ENCODE measurements around the gene GSTP1. TPM values are rescaled to one million over a fixed set of nuclear protein-coding genes. Genes with fewer than 3 reads are reported as not detected.

GSTP1 gene
- total RNA-seq, 2 experiments from 2014 or later = 1,139 to 1,604 TPM

DNA sequence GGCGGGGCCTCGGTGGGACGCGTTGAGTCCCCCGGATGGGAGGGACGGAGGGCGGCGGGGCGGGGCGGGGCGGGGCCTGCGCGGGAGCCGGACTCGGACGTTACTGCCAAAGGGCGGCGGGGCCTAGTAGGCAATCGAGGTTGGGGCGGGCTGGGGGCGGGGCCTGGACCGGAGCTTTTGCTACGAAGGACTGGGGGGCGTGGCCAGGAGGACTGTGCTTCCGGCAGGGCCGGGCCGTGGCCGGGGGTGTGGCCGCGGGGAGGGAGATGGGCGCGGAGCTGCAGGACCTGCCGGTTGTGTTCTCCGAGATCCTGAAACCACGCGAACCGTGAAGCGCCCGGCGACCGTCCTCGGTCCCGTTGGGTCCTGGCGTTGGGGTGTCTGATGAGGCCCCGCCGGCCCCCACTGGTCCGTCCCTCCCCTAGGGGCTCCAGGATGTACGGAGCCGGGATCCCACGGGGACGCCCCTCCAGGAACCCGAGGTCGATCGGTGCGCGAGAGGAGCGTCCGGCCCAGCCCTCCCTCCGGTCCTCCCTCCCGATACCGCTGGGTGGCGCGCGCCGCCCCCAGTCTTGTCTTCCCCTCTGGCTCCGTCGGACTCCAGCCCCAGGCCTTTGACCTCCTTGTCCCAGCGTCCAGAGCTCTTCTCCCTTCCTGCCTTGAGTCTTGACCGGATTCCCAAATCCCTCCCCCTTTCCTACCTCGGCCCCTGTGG is 46.8 kb downstream of the GSTP1 start:
- peak overlapping the region; percentile 97 for H3K4me2 ChIP-seq (ENCODE audit: low read length)
- CTCF ChIA-PET (ENCODE audit: unreplicated experiment) = interaction anchor here (0.6 to 1.9 kb wide), 6 partner anchors 9 to 210 kb away, joined by 3 to 6 read pairs (median 4); partner anchors contain the start of gene TBX10
- POLR2A ChIA-PET = interaction anchor here (1.3 to 2.1 kb wide), 3 partner anchors 15 to 48 kb away, joined by 5 to 10 read pairs (median 6); no protein-coding TSS in a partner anchor
- H3K9me2 ChIP-seq (ENCODE audit: insufficient read depth, low read length) = no peaks in the 10 kb centered on the region
- no peaks in the 10 kb centered on the region for H3K9me3 ChIP-seq (ENCODE audit: low read length)
- H2AFZ ChIP-seq (ENCODE audit: low read length) = no peak overlapping the region
- DNase-seq (ENCODE audit: low spot score) = peak; percentile 99
- H3K4me3 ChIP-seq (ENCODE audit: low read depth, low read length, poor library complexity, severe bottlenecking) = peak overlapping the region; percentile 77
- no TSS peak for BruUV-seq (replicated peaks)
- H3K4me1 ChIP-seq (ENCODE audit: insufficient read depth, low read length, poor library complexity, severe bottlenecking) = peaks cover 23% of the 10 kb centered on the region
- H3K36me3 ChIP-seq (ENCODE audit: insufficient read depth, low read length) = no peaks in the 10 kb centered on the region
- H3K79me2 ChIP-seq (ENCODE audit: insufficient read depth, low read depth, low read length) = no peaks in the 10 kb centered on the region
- TF ChIP-seq EZH2phosphoT487 (IDR thresholded peaks at IDR 0.05; ENCODE audit: borderline replicate concordance, low read depth, low read length) = no peak
- TF ChIP-seq, protein P1, sequence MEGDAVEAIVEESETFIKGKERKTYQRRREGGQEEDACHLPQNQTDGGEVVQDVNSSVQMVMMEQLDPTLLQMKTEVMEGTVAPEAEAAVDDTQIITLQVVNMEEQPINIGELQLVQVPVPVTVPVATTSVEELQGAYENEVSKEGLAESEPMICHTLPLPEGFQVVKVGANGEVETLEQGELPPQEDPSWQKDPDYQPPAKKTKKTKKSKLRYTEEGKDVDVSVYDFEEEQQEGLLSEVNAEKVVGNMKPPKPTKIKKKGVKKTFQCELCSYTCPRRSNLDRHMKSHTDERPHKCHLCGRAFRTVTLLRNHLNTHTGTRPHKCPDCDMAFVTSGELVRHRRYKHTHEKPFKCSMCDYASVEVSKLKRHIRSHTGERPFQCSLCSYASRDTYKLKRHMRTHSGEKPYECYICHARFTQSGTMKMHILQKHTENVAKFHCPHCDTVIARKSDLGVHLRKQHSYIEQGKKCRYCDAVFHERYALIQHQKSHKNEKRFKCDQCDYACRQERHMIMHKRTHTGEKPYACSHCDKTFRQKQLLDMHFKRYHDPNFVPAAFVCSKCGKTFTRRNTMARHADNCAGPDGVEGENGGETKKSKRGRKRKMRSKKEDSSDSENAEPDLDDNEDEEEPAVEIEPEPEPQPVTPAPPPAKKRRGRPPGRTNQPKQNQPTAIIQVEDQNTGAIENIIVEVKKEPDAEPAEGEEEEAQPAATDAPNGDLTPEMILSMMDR (conservative IDR thresholded peaks at IDR 0.05; ENCODE audit: low read length) = peak; percentile 75
- peak overlapping the region; percentile 52 for H3K27ac ChIP-seq (ENCODE audit: low read depth, low read length, poor library complexity, severe bottlenecking)
- no peaks in the 10 kb centered on the region for H4K20me1 ChIP-seq (ENCODE audit: insufficient read depth, low read length)
- intact Hi-C loops (cut with micrococcal nuclease; ENCODE audit: unreplicated experiment) = loop anchor here (1.0 kb wide), 2 partner anchors 15 to 47 kb away; partner anchors contain the start of gene GSTP1

DNA sequence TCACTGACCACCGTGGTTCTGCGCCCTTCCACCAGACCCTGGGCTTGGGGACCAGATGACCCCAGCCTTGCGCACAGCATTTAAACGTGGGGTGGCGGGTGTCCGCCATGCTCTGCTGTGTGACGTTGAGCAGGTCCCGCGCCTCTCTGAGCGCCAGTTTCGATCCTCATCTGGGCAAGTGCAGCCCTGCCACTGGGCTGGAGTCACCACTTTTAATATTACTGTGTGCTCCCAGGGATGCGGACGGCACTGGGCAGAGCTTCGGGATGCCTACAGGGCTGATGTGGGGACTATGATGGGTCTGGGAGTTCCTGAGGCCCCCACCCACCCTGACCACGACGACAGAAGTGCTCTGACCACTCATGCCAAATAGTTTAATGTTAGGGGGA is 47.3 kb downstream of the GSTP1 start:
- H3K4me1 ChIP-seq (ENCODE audit: insufficient read depth, low read length, poor library complexity, severe bottlenecking) = peaks cover 23% of the 10 kb centered on the region
- peak overlapping the region; percentile 52 for H3K27ac ChIP-seq (ENCODE audit: low read depth, low read length, poor library complexity, severe bottlenecking)
- H2AFZ ChIP-seq (ENCODE audit: low read length) = no peak overlapping the region
- H3K9me3 ChIP-seq (ENCODE audit: low read length) = no peaks in the 10 kb centered on the region
- ChIA-PET CTCF (ENCODE audit: unreplicated experiment) (interaction anchor here (0.6 to 1.6 kb wide), 4 partner anchors 9 to 211 kb away, joined by 3 to 6 read pairs (median 4); partner anchors contain the start of gene TBX10), POLR2A (interaction anchor here (2.1 kb wide), 1 partner anchor 14 kb away, joined by 10 read pairs; no protein-coding TSS in a partner anchor)
- peak overlapping the region; percentile 97 for H3K4me2 ChIP-seq (ENCODE audit: low read length)
- no peaks in the 10 kb centered on the region for H4K20me1 ChIP-seq (ENCODE audit: insufficient read depth, low read length)
- H3K9me2 ChIP-seq (ENCODE audit: insufficient read depth, low read length) = no peaks in the 10 kb centered on the region
- intact Hi-C loops (cut with micrococcal nuclease; ENCODE audit: unreplicated experiment) = loop anchor here (1.0 kb wide), 2 partner anchors 14 to 48 kb away; partner anchors contain the start of gene GSTP1
- BruUV-seq (replicated peaks) = no TSS peak
- no peak for DNase-seq (ENCODE audit: low spot score)
- H3K79me2 ChIP-seq (ENCODE audit: insufficient read depth, low read depth, low read length) = no peaks in the 10 kb centered on the region
- peak overlapping the region; percentile 72 for H3K4me3 ChIP-seq (ENCODE audit: low read depth, low read length, poor library complexity, severe bottlenecking)
- H3K36me3 ChIP-seq (ENCODE audit: insufficient read depth, low read length) = no peaks in the 10 kb centered on the region
- TF ChIP-seq, protein P1 (conservative IDR thresholded peaks at IDR 0.05; ENCODE audit: low read length) = peak; percentile 51; the same call in 1 of the 2 replicates
- no peak for TF ChIP-seq EZH2phosphoT487 (IDR thresholded peaks at IDR 0.05; ENCODE audit: borderline replicate concordance, low read depth, low read length)

DNA sequence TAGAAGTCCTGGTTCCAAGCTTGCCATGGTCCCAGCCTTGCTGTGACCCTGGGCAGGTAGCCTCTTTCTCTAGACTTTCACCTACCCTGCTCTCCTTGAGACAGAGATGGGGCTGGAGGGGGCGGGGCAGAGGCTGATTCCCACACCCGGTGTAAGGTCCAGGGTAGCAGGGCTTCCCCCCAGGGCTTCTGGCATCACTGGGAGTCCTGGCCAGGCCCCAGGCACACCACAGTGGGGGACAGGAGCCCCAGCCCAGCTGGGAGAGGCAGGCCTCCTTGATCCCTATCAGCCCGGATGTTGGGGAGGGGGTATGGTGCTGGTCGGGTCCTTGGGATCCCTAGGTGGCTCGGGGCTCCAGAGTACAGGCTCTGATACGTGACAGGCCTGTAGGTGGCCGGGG is 47.8 kb downstream of the GSTP1 start:
- Histone ChIP-seq H3K27ac (ENCODE audit: low read depth, low read length, poor library complexity, severe bottlenecking) (no peak overlapping the region), H3K4me2 (ENCODE audit: low read length) (peak overlapping the region; percentile 97; the same call in 1 of the 2 replicates), H3K36me3 (ENCODE audit: insufficient read depth, low read length) (no peaks in the 10 kb centered on the region), H3K9me3 (ENCODE audit: low read length) (no peaks in the 10 kb centered on the region), H3K4me3 (ENCODE audit: low read depth, low read length, poor library complexity, severe bottlenecking) (no peak overlapping the region), H3K9me2 (ENCODE audit: insufficient read depth, low read length) (no peaks in the 10 kb centered on the region), H3K79me2 (ENCODE audit: insufficient read depth, low read depth, low read length) (no peaks in the 10 kb centered on the region), H3K4me1 (ENCODE audit: insufficient read depth, low read length, poor library complexity, severe bottlenecking) (peaks cover 23% of the 10 kb centered on the region), H2AFZ (ENCODE audit: low read length) (no peak overlapping the region), H4K20me1 (ENCODE audit: insufficient read depth, low read length) (no peaks in the 10 kb centered on the region)
- DNase-seq (ENCODE audit: low spot score) = no peak
- BruUV-seq (replicated peaks) = no TSS peak
- intact Hi-C loops (cut with micrococcal nuclease; ENCODE audit: unreplicated experiment) = no loop called here
- POLR2A ChIA-PET = no interaction called here
- TF ChIP-seq, protein P1 (conservative IDR thresholded peaks at IDR 0.05; ENCODE audit: low read length) = no peak
- TF ChIP-seq EZH2phosphoT487 (IDR thresholded peaks at IDR 0.05; ENCODE audit: borderline replicate concordance, low read depth, low read length) = no peak
- CTCF ChIA-PET (ENCODE audit: unreplicated experiment) = interaction anchor here (1.5 kb wide), 1 partner anchor 13 kb away, joined by 3 read pairs; no protein-coding TSS in a partner anchor

Data from OCI-LY7 (cell line).